HG03025 (cell line): ENCODE data around the gene KLHDC7B.
A peak's percentile ranks its signal among the peaks of the same experiment; 100 is the strongest.
"Not testable (repeated sequence)": the region's sequence is repeated elsewhere in the genome, so short reads cannot be mapped to it uniquely, and the experiment has no call there.

ENCODE experiments used
- ATAC-seq: cut with Tn5 transposase; IDR thresholded peaks from one replicate; pipeline ENCODE4 v1.9.1; 2021; ENCODE audit warnings: mild to moderate bottlenecking, moderate library complexity; ENCODE audit not compliant: unreplicated experiment, low FRiP score

Gene KLHDC7B

DNA sequence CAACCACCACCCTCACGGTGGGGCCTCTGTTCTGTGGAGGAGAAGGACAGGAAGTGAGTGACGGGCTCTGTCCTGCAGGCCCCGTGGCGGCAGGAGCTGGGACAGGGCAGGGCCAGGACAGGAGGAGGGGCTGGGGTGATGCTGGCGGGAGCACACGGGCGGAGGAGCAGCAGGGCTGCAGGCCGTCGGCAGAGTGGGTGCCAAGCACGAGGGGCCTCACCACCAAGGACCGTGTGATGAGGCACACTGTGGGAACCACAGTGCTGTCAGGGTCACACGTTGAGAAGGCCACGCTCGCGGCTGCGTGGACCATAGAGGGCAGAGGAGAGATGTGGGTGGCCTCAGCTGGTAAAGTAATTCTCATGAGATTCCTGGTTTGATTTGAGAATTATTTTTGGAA lies 28.8 kb upstream of the KLHDC7B start:
- no peak for ATAC-seq

DNA sequence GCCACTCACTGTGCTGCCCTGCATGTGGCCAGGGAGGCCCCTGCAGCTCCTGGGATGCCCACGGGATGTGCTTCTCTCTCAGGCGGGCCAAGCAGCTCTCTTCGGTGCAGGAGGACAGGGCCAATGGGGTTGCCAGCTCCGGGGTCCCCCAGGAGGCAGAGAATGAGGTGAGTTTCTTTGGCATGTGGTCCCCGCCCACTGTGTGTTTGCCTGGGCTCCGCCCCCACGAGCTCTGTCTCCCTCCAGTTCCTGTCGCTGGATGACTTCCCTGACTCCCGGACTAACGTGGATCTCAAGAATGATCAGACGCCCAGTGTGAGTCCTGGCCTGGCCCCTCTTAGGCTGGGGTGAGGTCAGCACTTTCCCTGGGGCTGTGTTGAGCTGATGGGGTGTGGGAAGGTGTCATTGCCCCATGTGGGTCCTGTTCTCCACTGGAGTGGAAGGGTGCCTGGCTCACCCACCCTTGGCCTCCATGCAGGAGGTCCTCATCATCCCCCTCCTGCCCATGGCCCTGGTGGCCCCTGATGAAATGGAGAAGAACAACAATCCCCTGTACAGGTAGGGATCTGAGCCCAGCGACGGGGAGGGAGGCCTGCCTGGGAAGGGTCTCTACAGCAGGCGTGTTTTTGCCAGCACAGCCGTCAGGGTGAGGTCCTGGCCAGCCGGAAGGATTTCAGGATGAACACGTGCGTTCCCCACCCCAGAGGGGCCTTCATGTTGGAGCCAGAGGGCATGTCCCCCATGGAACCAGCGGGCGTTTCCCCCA lies 28.0 kb upstream of the KLHDC7B start:
- no peak for ATAC-seq

DNA sequence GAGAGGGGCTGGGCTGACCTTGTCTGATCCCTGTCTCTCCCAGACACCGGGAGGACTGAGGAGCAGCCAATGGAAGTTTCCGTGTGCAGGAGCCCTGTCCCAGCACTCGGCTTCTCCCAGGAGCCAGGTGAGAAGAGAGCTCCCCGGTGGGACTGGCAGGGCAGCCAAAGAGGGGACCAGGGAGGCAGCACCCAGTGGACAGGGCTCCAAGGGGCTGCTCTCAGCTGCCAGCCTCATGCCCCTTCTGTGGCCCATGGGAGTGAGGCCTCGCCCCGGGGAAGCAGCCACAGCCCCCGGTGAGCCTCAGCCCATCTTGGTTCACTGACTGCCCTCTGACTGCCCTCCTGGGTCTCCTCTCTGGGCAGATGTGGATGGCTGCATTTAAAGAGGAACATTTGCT lies 27.1 kb upstream of the KLHDC7B start:
- no peak for ATAC-seq

DNA sequence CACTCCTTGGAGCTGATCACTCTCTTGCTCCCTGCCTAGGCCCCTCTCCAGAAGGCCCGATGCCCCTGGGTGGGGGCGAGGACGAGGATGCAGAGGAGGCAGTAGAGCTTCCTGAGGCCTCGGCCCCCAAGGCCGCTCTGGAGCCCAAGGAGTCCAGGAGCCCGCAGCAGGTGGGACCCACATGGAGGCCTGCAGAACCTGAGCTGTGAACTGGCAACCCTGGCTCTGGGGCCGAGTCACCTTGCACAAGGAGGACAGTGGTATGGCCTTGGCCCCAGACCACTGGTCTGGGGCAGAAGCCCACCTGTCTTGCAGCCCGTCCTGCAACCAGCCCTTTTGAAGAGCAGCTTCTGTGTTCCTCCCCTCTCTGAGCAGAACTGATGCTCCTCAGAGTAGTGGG lies 26.5 kb upstream of the KLHDC7B start:
- ATAC-seq = no peak

DNA sequence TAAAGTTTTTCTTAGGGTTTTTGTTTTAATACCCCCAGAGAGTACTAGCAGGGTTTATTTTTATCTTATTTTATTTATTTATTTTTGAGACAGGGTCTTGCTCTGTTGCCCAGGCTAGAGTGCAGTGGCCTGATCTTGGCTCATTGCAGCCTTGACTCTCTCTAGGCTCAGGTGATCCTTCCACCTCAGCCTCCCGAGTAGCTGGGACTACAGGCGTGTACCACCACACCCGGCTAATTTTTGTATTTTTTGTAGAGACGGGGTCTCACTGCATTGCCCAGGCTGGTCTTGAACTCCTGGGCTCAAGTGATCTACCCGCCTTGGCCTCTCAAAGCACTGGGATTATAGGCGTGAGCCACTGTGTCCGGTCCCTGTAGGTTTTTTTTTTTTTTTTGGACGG lies 25.5 kb upstream of the KLHDC7B start:
- ATAC-seq = not testable (repeated sequence)

DNA sequence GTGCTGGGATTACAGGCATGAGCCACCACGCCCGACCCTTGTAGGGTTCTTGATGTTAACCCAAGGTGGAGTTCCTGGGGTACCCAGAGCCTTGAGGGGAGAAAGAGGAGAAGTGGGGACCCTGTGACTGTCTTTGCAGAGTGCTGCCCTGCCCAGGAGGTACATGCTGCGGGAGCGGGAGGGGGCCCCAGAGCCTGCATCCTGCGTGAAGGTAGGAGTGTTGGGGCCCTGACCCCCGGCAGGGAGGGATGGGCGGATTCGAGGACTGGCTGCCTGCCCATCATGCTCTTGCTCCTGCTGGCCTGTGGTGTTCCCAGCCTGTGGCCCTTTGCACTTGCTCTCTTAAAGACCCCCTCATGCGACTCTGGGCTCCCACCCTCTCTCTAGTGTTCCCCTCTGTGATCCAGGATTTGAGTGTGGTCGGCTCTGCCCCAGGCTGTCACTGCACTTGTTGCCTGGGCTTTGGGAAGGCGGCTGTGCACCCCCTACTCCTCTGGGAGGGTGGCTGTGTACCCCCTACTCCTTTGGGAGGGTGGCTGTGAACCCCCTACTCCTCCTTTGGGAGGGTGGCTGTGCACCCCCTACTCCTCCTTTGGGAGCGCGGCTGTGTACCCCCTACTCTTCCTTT lies 24.8 kb upstream of the KLHDC7B start:
- ATAC-seq = no peak

DNA sequence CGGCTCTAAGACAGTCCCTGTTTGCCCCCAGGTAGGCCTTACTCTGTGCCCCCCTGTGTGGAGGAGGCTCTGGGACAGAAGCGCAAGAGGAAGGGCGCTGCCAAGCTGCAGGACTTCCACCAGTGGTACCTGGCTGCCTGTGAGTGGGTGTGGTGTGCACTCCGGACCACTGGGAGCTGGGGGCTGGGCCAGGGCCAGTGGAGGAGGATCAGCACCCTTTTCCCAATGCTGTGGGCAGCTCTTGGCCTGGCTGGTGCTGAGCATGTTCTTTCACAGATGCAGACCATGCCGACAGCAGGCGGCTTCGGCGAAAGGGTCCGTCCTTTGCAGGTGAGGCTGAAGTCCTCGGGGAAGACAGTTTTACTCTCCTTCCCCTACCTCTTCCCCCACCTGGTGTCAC lies 24.0 kb upstream of the KLHDC7B start:
- no peak for ATAC-seq

DNA sequence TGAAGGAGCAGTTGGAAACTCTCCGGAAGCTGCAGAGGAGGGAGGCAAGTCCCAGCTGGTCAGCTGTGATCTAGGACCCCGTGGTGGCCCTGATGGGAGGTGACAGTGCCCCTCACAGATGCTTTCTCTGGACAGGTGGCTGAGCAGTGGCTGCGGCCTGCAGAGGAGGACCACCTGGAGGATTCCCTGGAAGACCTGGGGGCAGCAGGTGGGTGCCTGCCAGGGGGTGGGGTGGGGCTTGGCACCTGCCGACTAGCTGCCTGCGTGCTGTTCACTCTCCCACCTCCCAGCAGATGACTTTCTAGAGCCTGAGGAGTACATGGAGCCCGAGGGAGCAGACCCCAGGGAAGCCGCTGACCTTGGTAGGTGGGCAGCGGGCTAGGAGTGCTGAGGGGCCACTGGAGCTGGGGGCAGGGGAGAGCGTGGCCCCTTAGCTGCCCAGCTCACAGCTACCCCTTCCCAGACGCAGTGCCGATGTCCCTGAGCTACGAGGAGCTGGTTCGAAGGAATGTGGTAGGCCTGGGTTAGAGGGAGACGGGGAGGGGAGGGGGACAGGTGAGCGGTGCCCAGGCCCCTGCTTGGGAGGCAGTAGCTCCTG lies 23.4 kb upstream of the KLHDC7B start:
- no peak for ATAC-seq

DNA sequence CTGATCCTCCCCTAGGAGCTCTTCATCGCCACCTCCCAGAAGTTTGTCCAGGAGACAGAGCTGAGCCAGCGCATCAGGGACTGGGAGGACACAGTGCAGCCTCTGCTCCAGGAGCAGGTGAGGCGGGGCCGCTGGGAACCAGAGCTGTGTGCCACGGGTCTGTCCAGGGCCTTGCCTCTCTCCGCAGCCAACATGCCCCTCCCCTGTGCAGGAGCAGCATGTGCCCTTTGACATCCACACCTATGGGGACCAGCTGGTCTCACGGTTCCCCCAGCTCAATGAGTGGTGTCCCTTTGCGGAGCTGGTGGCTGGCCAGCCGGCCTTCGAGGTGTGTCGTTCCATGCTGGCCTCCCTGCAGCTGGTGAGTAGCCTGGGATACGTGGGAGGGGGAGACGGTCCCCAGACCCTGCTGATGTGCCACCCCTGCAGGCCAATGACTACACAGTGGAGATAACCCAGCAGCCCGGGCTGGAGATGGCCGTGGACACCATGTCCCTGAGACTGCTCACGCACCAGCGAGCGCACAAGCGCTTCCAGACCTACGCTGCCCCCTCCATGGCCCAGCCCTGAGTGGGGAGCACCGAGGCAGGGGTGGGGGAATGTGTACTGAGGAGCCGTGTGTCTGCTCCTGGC lies 22.8 kb upstream of the KLHDC7B start:
- no peak for ATAC-seq

DNA sequence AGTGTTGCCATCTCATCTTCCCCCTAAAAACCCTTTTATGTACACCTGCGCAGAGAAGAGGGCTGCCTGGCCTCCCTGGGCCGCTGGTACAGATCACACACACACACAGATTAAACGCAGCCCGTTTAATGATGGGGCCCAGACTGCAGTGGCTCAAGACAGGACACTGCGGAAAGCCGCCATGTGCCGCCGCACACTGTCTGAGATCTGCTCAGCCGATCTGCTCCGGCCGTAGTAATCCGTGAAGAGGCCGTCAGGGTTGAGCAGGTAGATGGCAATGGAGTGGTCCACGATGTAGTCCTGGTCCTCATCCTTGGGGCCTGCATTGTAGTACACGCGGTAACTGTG lies 22.3 kb upstream of the KLHDC7B start:
- no peak for ATAC-seq

DNA sequence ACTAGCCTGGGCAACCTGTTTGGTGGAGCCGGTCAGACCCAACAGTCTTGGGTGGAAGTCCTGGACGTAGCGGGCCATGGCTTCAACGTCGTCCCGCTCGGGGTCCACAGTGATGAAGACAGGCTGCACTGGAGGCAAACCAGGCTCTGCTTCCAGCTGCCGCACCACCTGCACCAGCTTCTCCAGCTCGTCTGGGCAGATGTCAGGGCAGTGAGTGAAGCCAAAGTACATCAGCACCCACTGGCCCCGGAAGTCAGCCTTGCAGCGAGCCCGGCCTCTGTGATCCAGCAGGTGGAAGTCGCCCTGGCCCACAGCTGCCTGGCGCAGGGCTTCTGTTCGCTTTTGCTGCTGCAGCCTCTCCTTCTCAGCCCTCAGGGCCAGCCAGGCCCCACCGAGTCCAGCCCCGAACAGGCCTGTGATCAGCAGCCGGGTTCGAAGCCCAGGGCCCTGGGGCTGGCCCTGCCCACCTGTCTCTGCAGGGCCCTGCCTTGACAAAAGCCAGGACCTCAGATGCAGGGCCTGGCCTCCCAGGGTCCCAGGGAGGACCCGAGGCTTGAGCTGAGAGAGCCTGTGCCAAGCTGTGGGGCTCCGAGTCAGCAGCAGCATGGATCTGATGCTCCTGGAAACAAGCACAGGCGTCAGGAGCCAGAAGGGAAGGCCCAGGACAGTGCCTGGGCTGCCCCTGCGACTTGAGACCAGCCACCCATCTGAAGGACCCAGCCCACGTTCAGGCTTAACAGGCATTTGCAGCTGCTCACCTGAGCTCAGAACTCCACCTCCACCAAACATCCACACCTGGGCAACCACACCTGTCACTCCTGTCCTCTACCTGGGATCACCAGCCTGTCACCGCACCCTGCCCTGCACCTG lies 21.7 kb upstream of the KLHDC7B start:
- ATAC-seq = no peak

DNA sequence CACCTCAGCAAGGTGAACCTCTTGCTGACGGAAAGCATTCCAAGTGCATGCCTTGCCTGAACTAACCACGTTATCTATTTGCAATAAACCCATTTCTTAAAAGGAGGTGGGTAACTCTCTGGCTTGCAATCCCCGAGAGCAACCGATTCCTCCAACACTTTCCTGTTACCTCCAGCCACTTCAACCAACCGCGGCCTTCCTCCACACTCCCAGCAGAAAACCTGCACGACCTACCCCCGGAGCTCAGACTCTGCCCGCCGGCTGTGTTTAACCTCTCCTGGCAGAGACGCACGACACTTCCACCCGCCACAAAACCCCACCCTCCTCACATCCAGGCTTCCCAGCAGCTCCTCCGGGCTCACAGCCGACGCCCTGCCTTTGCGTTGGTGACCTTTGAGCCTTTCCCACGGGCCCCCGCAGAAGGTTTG lies 21.0 kb upstream of the KLHDC7B start:
- no peak for ATAC-seq

DNA sequence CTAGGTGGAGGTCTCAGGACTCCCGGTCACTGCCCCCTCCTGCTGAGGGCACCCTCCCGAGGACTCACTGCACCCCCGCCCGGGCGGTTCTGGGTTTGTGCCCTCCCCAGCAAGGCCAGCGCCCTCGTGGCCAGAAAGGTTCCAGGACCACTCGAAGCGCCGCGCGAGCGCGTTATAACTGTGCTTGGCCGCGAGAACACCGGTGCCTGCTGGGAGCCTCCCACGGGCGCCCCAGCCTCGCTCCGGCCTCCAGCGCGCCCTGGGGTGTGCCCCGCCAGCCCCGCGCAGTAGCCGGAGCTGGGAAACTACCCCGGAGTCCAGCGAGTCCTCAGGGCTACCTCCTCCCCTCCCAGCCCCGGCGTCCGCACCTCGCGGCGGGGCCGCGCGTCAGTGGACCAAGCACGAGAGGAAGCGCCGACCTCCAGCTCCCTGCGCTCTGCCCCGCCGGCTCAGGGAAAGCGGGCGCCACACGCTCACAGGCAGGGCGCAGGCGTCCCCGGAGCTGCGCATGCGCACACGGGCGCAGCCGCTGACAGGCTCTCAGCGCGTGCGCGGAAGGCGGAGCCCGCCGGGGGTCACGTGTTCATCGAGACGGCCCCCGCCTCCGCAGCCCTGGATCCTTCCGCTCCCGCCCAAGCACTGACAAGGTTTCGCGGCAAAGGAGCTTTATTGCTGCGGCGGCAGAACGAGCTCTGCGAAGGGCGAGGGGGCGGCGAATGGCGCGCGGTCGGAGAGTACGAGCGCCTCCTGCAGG lies 20.4 kb upstream of the KLHDC7B start, which contains the start of gene SCO2:
TSS of gene SCO2 (minus strand) at position 495 of the 754 bp plus-strand sequence. CDS start 1,187 bp downstream, outside the sequence.
- peak; percentile 44 for ATAC-seq

DNA sequence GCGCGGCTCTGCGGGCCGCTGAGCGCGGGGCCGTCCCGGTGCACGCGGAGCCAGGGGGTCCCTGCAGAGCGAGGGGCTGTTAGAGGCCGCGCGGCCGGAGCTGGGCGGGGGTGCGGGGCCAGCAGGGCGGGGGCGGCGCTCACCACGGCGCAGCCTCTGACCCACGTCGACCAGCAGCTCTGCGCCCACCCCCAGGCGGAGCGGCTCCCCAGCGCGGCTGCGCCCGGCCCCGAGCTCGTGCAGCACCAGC lies 19.9 kb upstream of the KLHDC7B start:
- peak; percentile 17 for ATAC-seq

DNA sequence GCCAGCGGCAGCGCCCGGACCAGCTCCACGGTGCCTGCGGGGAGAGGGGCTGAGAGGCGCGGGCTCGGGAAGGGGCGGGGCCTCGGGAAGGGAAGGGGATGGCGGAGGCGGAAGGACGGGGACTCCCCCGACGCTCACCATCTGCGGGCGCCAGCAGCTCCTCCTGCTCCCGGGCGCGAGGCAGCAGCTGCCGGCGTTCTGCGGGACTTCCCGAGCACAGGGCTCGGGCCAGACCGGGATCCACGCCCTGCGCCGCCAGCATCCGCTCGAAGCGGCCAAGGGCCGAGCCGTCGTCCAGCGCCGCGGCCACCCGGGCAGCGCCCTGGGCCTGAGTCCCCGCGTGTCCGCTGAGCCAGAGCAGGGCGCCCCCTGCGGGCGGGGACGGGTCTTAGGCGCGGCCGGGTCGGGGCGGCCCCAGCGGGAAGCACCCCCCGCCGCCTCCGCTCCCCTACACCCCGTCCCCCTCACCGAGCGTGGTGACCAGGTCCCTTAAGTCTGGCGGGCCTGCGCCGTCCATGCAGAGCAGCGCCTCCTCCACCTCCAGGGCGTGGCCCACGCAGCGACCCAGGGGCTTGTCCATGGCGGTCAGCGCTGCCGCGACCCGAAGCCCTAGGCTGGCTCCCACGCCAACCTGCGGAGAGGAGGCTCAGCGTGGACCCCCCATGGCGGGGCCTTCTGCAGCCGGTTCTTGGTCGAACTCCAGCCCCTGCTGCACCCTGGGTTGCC lies 19.4 kb upstream of the KLHDC7B start:
- peak; percentile 19 for ATAC-seq

DNA sequence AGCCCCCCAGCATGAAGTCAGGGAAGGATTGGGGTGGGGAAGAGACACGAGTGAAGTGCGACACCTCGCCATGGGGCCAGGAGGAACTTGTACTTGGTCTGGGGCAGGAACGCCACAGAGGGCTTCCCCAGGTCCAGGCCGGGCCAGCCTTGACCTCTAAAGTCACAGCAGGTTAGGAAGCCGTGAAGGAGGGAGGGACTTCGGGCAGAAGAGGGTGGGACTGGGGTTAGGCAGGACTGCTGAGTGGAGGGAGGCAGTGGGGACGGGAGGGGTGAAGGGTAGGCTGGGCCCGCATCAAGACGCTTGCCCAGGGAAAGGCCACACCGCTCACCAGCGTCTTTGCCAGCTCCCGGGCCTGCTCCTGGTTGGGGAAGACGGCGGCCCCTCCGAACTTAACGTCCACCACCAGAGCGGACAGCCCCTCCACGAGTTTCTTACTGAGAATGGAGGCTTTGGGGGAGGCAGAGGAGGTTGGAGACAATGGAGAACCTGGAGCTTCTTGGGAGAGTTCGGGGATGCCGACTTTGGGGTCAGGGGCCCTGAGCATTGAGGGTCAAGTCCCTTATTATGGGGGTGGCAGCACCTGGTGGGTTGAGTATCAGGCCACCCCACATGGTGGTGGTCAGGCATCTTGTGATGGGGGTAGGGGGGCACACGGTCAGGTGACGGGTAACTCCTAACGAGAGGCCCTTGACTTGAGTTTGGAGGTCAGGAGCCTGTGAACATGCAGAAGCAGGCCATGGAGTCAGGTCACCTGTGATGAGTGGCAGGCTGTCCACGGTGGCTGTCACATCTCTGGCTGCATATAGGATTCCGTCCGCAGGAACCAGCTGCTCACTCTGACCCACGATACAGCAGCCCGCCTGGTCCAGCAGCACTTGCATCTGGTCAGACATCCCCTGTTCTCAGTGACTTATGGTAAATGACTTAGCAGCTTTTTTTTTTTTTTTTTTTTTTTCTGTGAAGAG lies 18.6 kb upstream of the KLHDC7B start:
- ATAC-seq = no peak

DNA sequence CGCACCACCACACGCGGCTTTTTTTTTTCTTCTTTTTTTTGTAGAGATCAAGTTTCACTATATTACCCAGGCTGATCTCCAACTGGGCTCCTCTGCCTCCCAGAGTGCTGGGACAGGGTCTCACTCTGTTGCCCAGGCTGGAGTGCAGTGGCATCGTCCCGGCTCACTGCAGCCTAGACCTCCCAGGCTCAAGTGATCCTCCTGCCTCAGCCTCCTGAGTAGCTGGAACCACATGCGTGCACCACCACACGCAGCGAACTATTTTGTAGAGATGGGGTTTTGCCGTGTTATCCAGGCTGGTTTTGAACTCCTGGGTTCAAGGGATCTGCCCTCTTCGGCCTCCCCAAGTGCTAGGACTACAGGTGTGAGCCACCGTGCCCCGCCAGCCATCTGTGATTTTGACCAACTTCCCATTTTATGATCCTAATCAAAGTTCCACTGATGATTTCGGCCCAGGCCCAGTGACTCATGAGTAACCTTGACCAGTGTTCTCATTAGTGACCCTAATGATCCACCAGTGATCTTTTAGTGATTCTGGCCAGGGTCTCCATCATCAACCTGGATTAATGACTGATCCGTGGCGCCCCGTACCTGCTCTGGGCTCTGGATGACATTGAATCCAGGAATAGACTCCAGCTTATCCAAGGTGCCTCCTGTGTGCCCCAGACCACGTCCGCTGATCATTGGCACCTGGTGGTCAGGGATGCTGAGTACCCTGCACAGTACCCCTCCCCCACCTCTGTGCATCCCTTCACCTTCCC lies 17.6 kb upstream of the KLHDC7B start:
- no peak for ATAC-seq
